ENCODE measurements around the gene CPNE2. TPM values are rescaled to one million over a fixed set of nuclear protein-coding genes. Genes with fewer than 3 reads are reported as not detected.

The CPNE2 gene
- total RNA-seq, 1 experiment from 2014 or later = 14.5 TPM

GRCh38 chr16:57159447-57159846 is 67.1 kb downstream of the CPNE2 start:
- ATAC-seq (no peak), DNase-seq (no peak)
- H2AFZ ChIP-seq (ENCODE audit: low read length) = no peak overlapping the region
- intact Hi-C loops (cut with micrococcal nuclease) = no loop called here
- H3K79me2 ChIP-seq (ENCODE audit: low read length) = no peaks in the 10 kb centered on the region
- ChIA-PET POLR2A (ENCODE audit: unreplicated experiment) (no interaction called here), CTCF (no interaction called here)
- no peak overlapping the region for H3K9ac ChIP-seq (ENCODE audit: low read length)
- BruUV-seq (replicated peaks) = no TSS peak
- H3K9me2 ChIP-seq (replicated peaks; ENCODE audit: low read length) = no peaks in the 10 kb centered on the region
- no peak overlapping the region for H3K27ac ChIP-seq (ENCODE audit: low read length)
- H4K20me1 ChIP-seq (ENCODE audit: low read length) = no peaks in the 10 kb centered on the region
- no peak overlapping the region for H3K4me2 ChIP-seq (ENCODE audit: low read length)
- H3K4me3 ChIP-seq (ENCODE audit: low read length) = no peak overlapping the region
- no peaks in the 10 kb centered on the region for H3F3A ChIP-seq (ENCODE audit: low read length, unreplicated experiment)
- no peaks in the 10 kb centered on the region for H3K27me3 ChIP-seq (ENCODE audit: low read length)
- H3K9me3 ChIP-seq (ENCODE audit: low read length) = no peaks in the 10 kb centered on the region
- no peak for TF ChIP-seq CTCF (conservative IDR thresholded peaks at IDR 0.05; ENCODE audit: low read depth, low read length)
- TF ChIP-seq EZH2 (IDR thresholded peaks at IDR 0.05; ENCODE audit: low read length, unreplicated experiment) = no peak
- TF ChIP-seq EZH2phosphoT487 (IDR thresholded peaks at IDR 0.05; ENCODE audit: borderline replicate concordance, low read length) = no peak
- H3K36me3 ChIP-seq (ENCODE audit: low read depth, low read length) = peaks cover 8% of the 10 kb centered on the region; the same call in 1 of the 2 replicates
- H3K4me1 ChIP-seq (ENCODE audit: insufficient read depth, low read length) = no peaks in the 10 kb centered on the region

- Histone ChIP-seq H3K36me3 (ENCODE audit: low read depth, low read length) (peaks cover 15% of the 10 kb centered on the region), H3K4me3 (ENCODE audit: low read length) (no peak overlapping the region), H3K9me3 (ENCODE audit: low read length) (no peaks in the 10 kb centered on the region), H3K27ac (ENCODE audit: low read length) (no peak overlapping the region), H3K27me3 (ENCODE audit: low read length) (no peaks in the 10 kb centered on the region), H3K9ac (ENCODE audit: low read length) (no peak overlapping the region), H3K4me1 (ENCODE audit: insufficient read depth, low read length) (no peaks in the 10 kb centered on the region), H3K9me2 (replicated peaks; ENCODE audit: low read length) (no peaks in the 10 kb centered on the region), H4K20me1 (ENCODE audit: low read length) (no peaks in the 10 kb centered on the region), H3F3A (ENCODE audit: low read length, unreplicated experiment) (no peaks in the 10 kb centered on the region), H2AFZ (ENCODE audit: low read length) (no peak overlapping the region), H3K4me2 (ENCODE audit: low read length) (no peak overlapping the region), H3K79me2 (ENCODE audit: low read length) (no peaks in the 10 kb centered on the region)
- no peak for TF ChIP-seq EZH2phosphoT487 (IDR thresholded peaks at IDR 0.05; ENCODE audit: borderline replicate concordance, low read length)
- no peak for TF ChIP-seq EZH2 (IDR thresholded peaks at IDR 0.05; ENCODE audit: low read length, unreplicated experiment)
- TF ChIP-seq CTCF (conservative IDR thresholded peaks at IDR 0.05; ENCODE audit: low read depth, low read length) = no peak
- intact Hi-C loops (cut with micrococcal nuclease) = no loop called here
- no peak for ATAC-seq
- no peak for DNase-seq
- ChIA-PET POLR2A (ENCODE audit: unreplicated experiment) (no interaction called here), CTCF (no interaction called here)
- no TSS peak for BruUV-seq (replicated peaks)
These were observed 71.5 kb downstream of the CPNE2 start for GRCh38 chr16:57163842-57164241.

- Histone ChIP-seq H3K9me2 (replicated peaks; ENCODE audit: low read length) (no peaks in the 10 kb centered on the region), H4K20me1 (ENCODE audit: low read length) (no peaks in the 10 kb centered on the region), H3K27ac (ENCODE audit: low read length) (no peak overlapping the region), H3K9me3 (ENCODE audit: low read length) (no peaks in the 10 kb centered on the region), H3K27me3 (ENCODE audit: low read length) (no peaks in the 10 kb centered on the region), H2AFZ (ENCODE audit: low read length) (no peak overlapping the region), H3K4me2 (ENCODE audit: low read length) (no peak overlapping the region), H3F3A (ENCODE audit: low read length, unreplicated experiment) (no peaks in the 10 kb centered on the region), H3K36me3 (ENCODE audit: low read depth, low read length) (peaks cover 15% of the 10 kb centered on the region), H3K9ac (ENCODE audit: low read length) (no peak overlapping the region), H3K4me3 (ENCODE audit: low read length) (no peak overlapping the region), H3K4me1 (ENCODE audit: insufficient read depth, low read length) (no peaks in the 10 kb centered on the region), H3K79me2 (ENCODE audit: low read length) (no peaks in the 10 kb centered on the region)
- POLR2A ChIA-PET (ENCODE audit: unreplicated experiment) = no interaction called here
- TF ChIP-seq CTCF (conservative IDR thresholded peaks at IDR 0.05; ENCODE audit: low read depth, low read length) (no peak), EZH2phosphoT487 (IDR thresholded peaks at IDR 0.05; ENCODE audit: borderline replicate concordance, low read length) (no peak), EZH2 (IDR thresholded peaks at IDR 0.05; ENCODE audit: low read length, unreplicated experiment) (no peak)
- intact Hi-C loops (cut with micrococcal nuclease) = loop anchor here (5.0 kb wide), 1 partner anchor 218 kb away; no protein-coding TSS in a partner anchor
- no peak for ATAC-seq
- CTCF ChIA-PET = no interaction called here
- DNase-seq = no peak
- no TSS peak for BruUV-seq (replicated peaks)
These were observed 73.1 kb downstream of the CPNE2 start for GRCh38 chr16:57165483-57165882.
